Coronary artery (tissue), 2 donors: Measurements from ENCODE around the gene AQP12A.

Experiments
- DNase-seq: peaks from one replicate; pipeline ENCODE4 v3.0.0-alpha.2; 2017; ENCODE audit warnings: low spot score
- H3K27ac ChIP-seq, 2 donors: fragments of 200-600 bp; sonication (generic); one replicate each; pipeline ENCODE4 v1.5.1; 2016 to 2019
- H3K4me3 ChIP-seq: fragments of 200-600 bp; sonication (generic); 2 replicates; pipeline ENCODE4 v1.5.1; 2016; ENCODE audit warnings: mild to moderate bottlenecking, moderate library complexity
- CTCF ChIP-seq: fragments of 200-600 bp; sonication (generic); IDR thresholded peaks from one replicate; pipeline ENCODE4 v1.5.1; 2019; ENCODE audit warnings: antibody characterized with exemption

The AQP12A gene

GRCh38 chr2:240717681-240718581 lies 26.3 kb downstream of the AQP12A start:
- no peak for DNase-seq
- H3K4me3 ChIP-seq = no peak overlapping the region
- no peak overlapping the region for H3K27ac ChIP-seq
- no peak for TF ChIP-seq CTCF

- no peak for DNase-seq
- no peak for TF ChIP-seq CTCF
- Histone ChIP-seq H3K27ac (no peak overlapping the region), H3K4me3 (no peak overlapping the region)
These were observed 27.3 kb downstream of the AQP12A start for GRCh38 chr2:240718896-240719490.

GRCh38 chr2:240719676-240720545 lies 28.2 kb downstream of the AQP12A start:
- Histone ChIP-seq H3K4me3 (no peak overlapping the region), H3K27ac (no peak overlapping the region)
- DNase-seq = no peak
- no peak for TF ChIP-seq CTCF

- Histone ChIP-seq H3K4me3 (no peak overlapping the region), H3K27ac (no peak overlapping the region)
- DNase-seq = no peak
- TF ChIP-seq CTCF = no peak
These were observed 29.3 kb downstream of the AQP12A start for GRCh38 chr2:240720686-240721595.

- Histone ChIP-seq H3K27ac (no peak overlapping the region), H3K4me3 (no peak overlapping the region)
- no peak for TF ChIP-seq CTCF
- no peak for DNase-seq
These were observed 30.0 kb downstream of the AQP12A start for GRCh38 chr2:240721596-240722180.

- DNase-seq = no peak
- H3K27ac ChIP-seq = no peak overlapping the region
- no peak for TF ChIP-seq CTCF
- no peak overlapping the region for H3K4me3 ChIP-seq
These were observed 30.7 kb downstream of the AQP12A start for GRCh38 chr2:240722376-240722775.
